ENCODE data around the gene SPANXB1. TPM values are rescaled to one million over a fixed set of nuclear protein-coding genes. Genes with fewer than 3 reads are reported as not detected.
"Not testable (repeated sequence)": the region's sequence is repeated elsewhere in the genome, so short reads cannot be mapped to it uniquely, and the experiment has no call there.

Gene SPANXB1
- not detected in 2 replicates for total RNA-seq

GRCh38 chrX:141002568-141002967 is at the start of gene SPANXB1:
SPANXB1 (plus strand) TSS chrX:141002594; CDS start chrX:141002694, 100 bp downstream.
- DNase-seq (ENCODE audit: insufficient read length, low spot score, missing footprints); H3K79me2 ChIP-seq (ENCODE audit: insufficient read depth, low read length); H3K36me3 ChIP-seq (ENCODE audit: insufficient read depth, low read length); H3K4me2 ChIP-seq (ENCODE audit: insufficient read depth, low read length); H2AFZ ChIP-seq (ENCODE audit: low read length); H3K4me1 ChIP-seq (ENCODE audit: insufficient read depth, low read length); H3K27me3 ChIP-seq (ENCODE audit: insufficient read depth, low read length); H3K4me3 ChIP-seq (ENCODE audit: insufficient read depth, low read length); H3K27ac ChIP-seq (ENCODE audit: low read depth, low read length); H4K20me1 ChIP-seq (ENCODE audit: insufficient read depth, low read length); H3K9me3 ChIP-seq (ENCODE audit: low read depth, low read length): not testable (repeated sequence)

DNA sequence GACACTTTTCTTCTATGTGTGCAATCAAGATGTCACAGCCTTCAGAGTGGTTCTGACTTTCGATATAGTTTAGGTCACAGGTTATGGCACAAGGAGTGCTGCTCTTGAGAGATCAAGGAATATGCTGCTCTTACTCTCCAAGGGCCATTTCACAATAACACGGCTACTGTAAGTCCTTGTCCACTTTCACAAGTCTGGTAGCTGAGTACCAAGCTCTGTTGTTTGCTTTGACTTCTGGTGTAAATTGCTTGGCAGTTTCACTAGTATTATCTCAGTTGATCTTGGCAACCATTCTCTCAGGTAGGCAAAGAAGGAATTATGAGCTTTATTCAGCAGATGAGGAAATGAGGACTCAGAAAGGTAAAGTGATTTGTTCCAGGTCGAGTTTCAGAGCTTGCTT is 35.4 kb upstream of the SPANXB1 start:
- Histone ChIP-seq H3K27ac (ENCODE audit: low read depth, low read length) (no peak overlapping the region), H3K4me2 (ENCODE audit: insufficient read depth, low read length) (no peak overlapping the region), H3K27me3 (ENCODE audit: insufficient read depth, low read length) (no peaks in the 10 kb centered on the region), H3K4me1 (ENCODE audit: insufficient read depth, low read length) (no peaks in the 10 kb centered on the region), H3K36me3 (ENCODE audit: insufficient read depth, low read length) (no peaks in the 10 kb centered on the region), H3K4me3 (ENCODE audit: insufficient read depth, low read length) (no peak overlapping the region), H2AFZ (ENCODE audit: low read length) (no peak overlapping the region), H3K79me2 (ENCODE audit: insufficient read depth, low read length) (no peaks in the 10 kb centered on the region), H4K20me1 (ENCODE audit: insufficient read depth, low read length) (no peaks in the 10 kb centered on the region), H3K9me3 (ENCODE audit: low read depth, low read length) (no peaks in the 10 kb centered on the region)
- TF ChIP-seq, protein P1, sequence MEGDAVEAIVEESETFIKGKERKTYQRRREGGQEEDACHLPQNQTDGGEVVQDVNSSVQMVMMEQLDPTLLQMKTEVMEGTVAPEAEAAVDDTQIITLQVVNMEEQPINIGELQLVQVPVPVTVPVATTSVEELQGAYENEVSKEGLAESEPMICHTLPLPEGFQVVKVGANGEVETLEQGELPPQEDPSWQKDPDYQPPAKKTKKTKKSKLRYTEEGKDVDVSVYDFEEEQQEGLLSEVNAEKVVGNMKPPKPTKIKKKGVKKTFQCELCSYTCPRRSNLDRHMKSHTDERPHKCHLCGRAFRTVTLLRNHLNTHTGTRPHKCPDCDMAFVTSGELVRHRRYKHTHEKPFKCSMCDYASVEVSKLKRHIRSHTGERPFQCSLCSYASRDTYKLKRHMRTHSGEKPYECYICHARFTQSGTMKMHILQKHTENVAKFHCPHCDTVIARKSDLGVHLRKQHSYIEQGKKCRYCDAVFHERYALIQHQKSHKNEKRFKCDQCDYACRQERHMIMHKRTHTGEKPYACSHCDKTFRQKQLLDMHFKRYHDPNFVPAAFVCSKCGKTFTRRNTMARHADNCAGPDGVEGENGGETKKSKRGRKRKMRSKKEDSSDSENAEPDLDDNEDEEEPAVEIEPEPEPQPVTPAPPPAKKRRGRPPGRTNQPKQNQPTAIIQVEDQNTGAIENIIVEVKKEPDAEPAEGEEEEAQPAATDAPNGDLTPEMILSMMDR (IDR thresholded peaks at IDR 0.05; ENCODE audit: extremely low read depth, low read depth, low read length) = no peak
- peak; percentile 29 for DNase-seq (ENCODE audit: insufficient read length, low spot score, missing footprints)

DNA sequence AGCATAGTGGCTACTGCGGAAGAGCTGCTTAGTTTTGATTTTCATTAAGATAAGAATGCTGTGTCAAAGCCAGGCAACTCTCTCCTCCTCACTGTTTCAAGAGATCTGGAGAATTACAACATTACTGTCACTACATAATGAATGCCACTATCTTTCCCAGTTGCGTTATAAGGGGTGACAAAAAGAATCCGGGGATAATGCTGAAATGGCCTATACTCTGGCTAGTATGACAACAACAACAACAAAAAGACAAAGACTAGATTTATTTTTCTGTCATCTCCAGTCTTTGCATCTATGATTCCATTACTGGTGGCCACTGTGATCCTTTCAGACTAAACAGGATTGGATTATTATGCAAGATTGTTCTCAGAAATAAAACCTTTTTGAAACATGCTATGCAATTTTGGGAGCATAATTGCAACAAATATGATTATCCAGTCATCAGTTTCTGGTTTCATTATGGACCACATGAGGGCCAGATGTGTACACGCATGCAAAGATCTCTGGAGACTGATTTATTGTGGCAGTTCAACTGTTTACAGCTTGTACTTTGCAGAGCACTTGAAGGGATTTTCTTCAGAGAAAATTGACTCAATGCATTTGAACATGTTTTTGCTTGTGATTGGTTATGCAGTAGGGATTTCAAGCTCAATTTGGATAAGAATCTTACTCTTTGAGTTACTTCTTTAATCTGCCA is 31.1 kb upstream of the SPANXB1 start:
- Histone ChIP-seq H3K4me2 (ENCODE audit: insufficient read depth, low read length) (no peak overlapping the region), H2AFZ (ENCODE audit: low read length) (no peak overlapping the region), H3K4me1 (ENCODE audit: insufficient read depth, low read length) (no peaks in the 10 kb centered on the region), H3K9me3 (ENCODE audit: low read depth, low read length) (no peaks in the 10 kb centered on the region), H3K36me3 (ENCODE audit: insufficient read depth, low read length) (no peaks in the 10 kb centered on the region), H3K79me2 (ENCODE audit: insufficient read depth, low read length) (no peaks in the 10 kb centered on the region), H3K27ac (ENCODE audit: low read depth, low read length) (no peak overlapping the region), H3K4me3 (ENCODE audit: insufficient read depth, low read length) (no peak overlapping the region), H3K27me3 (ENCODE audit: insufficient read depth, low read length) (no peaks in the 10 kb centered on the region), H4K20me1 (ENCODE audit: insufficient read depth, low read length) (no peaks in the 10 kb centered on the region)
- peak; percentile 70 for DNase-seq (ENCODE audit: insufficient read length, low spot score, missing footprints)
- TF ChIP-seq, protein P1 (IDR thresholded peaks at IDR 0.05; ENCODE audit: extremely low read depth, low read depth, low read length) = no peak

DNA sequence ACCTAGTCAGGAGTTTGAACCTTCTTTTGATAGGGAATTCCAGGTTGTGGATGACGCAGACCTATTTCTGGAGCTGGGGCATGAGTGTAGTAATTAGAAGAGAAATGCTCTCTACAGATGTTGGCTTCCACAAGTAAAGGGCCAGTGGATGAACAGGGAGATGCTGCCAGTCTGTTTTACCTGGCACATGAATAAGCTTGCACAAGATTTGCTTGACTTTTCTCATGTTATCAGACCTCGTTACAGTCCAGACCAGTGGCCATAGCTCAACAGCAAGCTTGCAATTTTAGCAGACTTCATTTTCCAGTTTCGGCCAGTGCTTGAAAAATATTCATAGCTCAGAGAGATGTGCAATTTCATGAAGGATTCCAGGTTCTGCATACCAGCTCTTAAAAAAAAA is 26.9 kb upstream of the SPANXB1 start:
- Histone ChIP-seq H2AFZ (ENCODE audit: low read length) (no peak overlapping the region), H3K4me1 (ENCODE audit: insufficient read depth, low read length) (no peaks in the 10 kb centered on the region), H4K20me1 (ENCODE audit: insufficient read depth, low read length) (no peaks in the 10 kb centered on the region), H3K79me2 (ENCODE audit: insufficient read depth, low read length) (no peaks in the 10 kb centered on the region), H3K36me3 (ENCODE audit: insufficient read depth, low read length) (no peaks in the 10 kb centered on the region), H3K27me3 (ENCODE audit: insufficient read depth, low read length) (no peaks in the 10 kb centered on the region), H3K27ac (ENCODE audit: low read depth, low read length) (no peak overlapping the region), H3K4me3 (ENCODE audit: insufficient read depth, low read length) (no peak overlapping the region), H3K4me2 (ENCODE audit: insufficient read depth, low read length) (no peak overlapping the region), H3K9me3 (ENCODE audit: low read depth, low read length) (no peaks in the 10 kb centered on the region)
- DNase-seq (ENCODE audit: insufficient read length, low spot score, missing footprints) = no peak
- TF ChIP-seq, protein P1 (IDR thresholded peaks at IDR 0.05; ENCODE audit: extremely low read depth, low read depth, low read length) = no peak

Data from osteoblast (primary cell).